Thyroid gland (tissue), 4 donors: ENCODE results near the gene ZNF487.
"Not testable (repeated sequence)": the region's sequence is repeated elsewhere in the genome, so short reads cannot be mapped to it uniquely, and the experiment has no call there.

Experiments used
- CTCF ChIP-seq, 6 experiments: fragments of 200-600 bp in 3 of 6; fragments of 450-650 bp in 3 of 6; sonication (generic) in 3 of 6; IDR thresholded peaks; one replicate each; pipeline ENCODE4 v1.5.1; 2016 to 2019; ENCODE audit warnings: antibody characterized with exemption in 6 of 6, mild to moderate bottlenecking in 2 of 6, inconsistent platforms in 1 of 6, moderate library complexity in 1 of 6
- POLR2A ChIP-seq, 2 donors: fragments of 450-650 bp; IDR thresholded peaks; one replicate each; pipeline ENCODE4 v1.6.1; 2017; ENCODE audit warnings: antibody characterized with exemption in 2 of 2, mild to moderate bottlenecking in 2 of 2, moderate library complexity in 1 of 2

GRCh38 chr10:43456561-43456960 lies 19.6 kb downstream of the ZNF487 start:
- TF ChIP-seq CTCF, POLR2A (IDR thresholded peaks at IDR 0.05): not testable (repeated sequence)
